ENCODE results near the gene GMIP. TPM values are rescaled to one million over a fixed set of nuclear protein-coding genes. Genes with fewer than 3 reads are reported as not detected.

Gene GMIP
- total and polyA plus RNA-seq, 2 of the 13 experiments (the other 11 are each of a cell fraction or from before 2014, with no cell fraction given): 1.5 to 1.8 TPM

GRCh38 chr19:19663256-19664120, 20.0 kb upstream of the GMIP start, which contains the start of gene ATP13A1 (continued):
- TF ChIP-seq ZUFSP (CRISPR knock-in tag; IDR thresholded peaks at IDR 0.05; ENCODE audit: borderline replicate concordance) (no peak), ARID3A (IDR thresholded peaks at IDR 0.05; ENCODE audit: low read depth, low read length) (no peak), NFKBIZ (CRISPR knock-in tag; IDR thresholded peaks at IDR 0.05) (no peak), ZNF713 (CRISPR knock-in tag; IDR thresholded peaks at IDR 0.05) (no peak), ZNF280D (CRISPR knock-in tag; IDR thresholded peaks at IDR 0.05) (no peak), HNF4G (IDR thresholded peaks at IDR 0.05; ENCODE audit: borderline replicate concordance, low read depth, low read length) (no peak), HNF4G (CRISPR knock-in tag; IDR thresholded peaks at IDR 0.05; ENCODE audit: borderline replicate concordance, low read depth) (peak; percentile 15; the same call in 1 of the 2 replicates), RERE (CRISPR knock-in tag; IDR thresholded peaks at IDR 0.05; ENCODE audit: low read depth) (no peak), ZNF446 (CRISPR knock-in tag; IDR thresholded peaks at IDR 0.05) (no peak), RNF219 (CRISPR knock-in tag; IDR thresholded peaks at IDR 0.05) (no peak), SMAD1 (CRISPR knock-in tag; IDR thresholded peaks at IDR 0.05; ENCODE audit: borderline replicate concordance, low read depth) (peak; percentile 79; the same call in 1 of the 2 replicates), SAFB2 (CRISPR knock-in tag; IDR thresholded peaks at IDR 0.05; ENCODE audit: borderline replicate concordance, low read depth) (no peak), ZNF530 (CRISPR knock-in tag; IDR thresholded peaks at IDR 0.05; ENCODE audit: low read depth) (no peak)

Measured in HepG2 (cell line).